GM12878 (cell line): ENCODE measurements around the gene HAUS7.

Source experiments
- CEBPB ChIP-seq, 2 experiments: fragments of 150-350 bp in 1 of 2; IDR thresholded peaks; 2 replicates each; pipeline ENCODE4 v1.6.1; 2012 to 2014; ENCODE audit warnings: low read depth in 2 of 2, low read length in 2 of 2, borderline replicate concordance in 1 of 2, inconsistent platforms in 1 of 2
- CTCF ChIP-seq, 3 experiments: IDR thresholded peaks in 2 of 3; conservative IDR thresholded peaks in 1 of 3; 2 replicates each; pipeline ENCODE4 v1.5.1; 2011; ENCODE audit warnings: low read depth in 3 of 3, low read length in 3 of 3, mild to moderate bottlenecking in 3 of 3, control low read depth in 2 of 3, moderate library complexity in 2 of 3, inconsistent platforms in 1 of 3, mixed read lengths in 1 of 3; ENCODE audit not compliant: control insufficient read depth in 2 of 3, insufficient read depth in 1 of 3; ENCODE audit errors: extremely low read depth in 1 of 3
- EZH2 ChIP-seq: IDR thresholded peaks from 2 replicates; pipeline ENCODE4 v1.6.1; 2012; ENCODE audit warnings: low read depth, mild to moderate bottlenecking, control low read depth, inconsistent platforms, low read length, borderline replicate concordance; ENCODE audit not compliant: control insufficient read depth
- IRF5 ChIP-seq: fragments of 450-650 bp; IDR thresholded peaks from 2 replicates; pipeline ENCODE4 v1.6.1; 2017; ENCODE audit warnings: borderline replicate concordance
- MXI1 ChIP-seq: fragments of 150-350 bp; IDR thresholded peaks from 2 replicates; pipeline ENCODE4 v1.6.1; 2011; ENCODE audit warnings: low read depth, mild to moderate bottlenecking, inconsistent platforms, low read length, improper control_type of control experiment
- RAD21 ChIP-seq: IDR thresholded peaks from 2 replicates; pipeline ENCODE4 v1.6.1; 2011; ENCODE audit warnings: mild to moderate bottlenecking, low read depth, low read length, moderate library complexity; ENCODE audit not compliant: insufficient read depth
- YY1 ChIP-seq: IDR thresholded peaks from 2 replicates; pipeline ENCODE4 v1.6.1; 2011; ENCODE audit warnings: low read depth, mild to moderate bottlenecking, low read length

GRCh38 chrX:153410373-153410772 lies 60.0 kb downstream of the HAUS7 start:
- TF ChIP-seq CTCF (IDR thresholded peaks at IDR 0.05 in 2 of 3, conservative IDR thresholded peaks at IDR 0.05 in 1 of 3; ENCODE audit: control insufficient read depth in 2 of 3, extremely low read depth in 1 of 3, insufficient read depth in 1 of 3, low read depth in 3 of 3, low read length in 3 of 3) (no peak), RAD21 (no peak), IRF5 (no peak), CEBPB (IDR thresholded peaks at IDR 0.05; ENCODE audit: borderline replicate concordance in 1 of 2, low read depth in 2 of 2, low read length in 2 of 2) (no peak), YY1 (no peak), MXI1 (no peak), EZH2 (no peak)
